Neural progenitor cell (in vitro differentiated cells): ENCODE results near the gene FGFRL1. TPM values are rescaled to one million over a fixed set of nuclear protein-coding genes. Genes with fewer than 3 reads are reported as not detected.
A peak's percentile ranks its signal among the peaks of the same experiment; 100 is the strongest.

Experiments
- DNase-seq: peaks from one replicate; pipeline ENCODE4 v3.0.0-alpha.2; 2016; ENCODE audit warnings: low spot score
- H2AFZ ChIP-seq: fragments of 200-600 bp; sonication (generic); replicated peaks from 2 replicates; pipeline ENCODE4 v1.6.1; 2016; ENCODE audit warnings: antibody characterized with exemption
- H3F3A ChIP-seq: fragments of 200-600 bp; sonication (generic); 2 replicates; pipeline ENCODE4 v1.6.1; 2016; ENCODE audit warnings: antibody characterized with exemption, low read depth
- H3K27ac ChIP-seq: fragments of 200-600 bp; sonication (generic); 2 replicates; pipeline ENCODE4 v1.5.1; 2016; ENCODE audit warnings: mild to moderate bottlenecking
- H3K27me3 ChIP-seq: fragments of 200-600 bp; sonication (generic); 2 replicates; pipeline ENCODE4 v1.6.1; 2016; ENCODE audit warnings: mild to moderate bottlenecking, moderate library complexity
- H3K36me3 ChIP-seq: fragments of 200-600 bp; sonication (generic); 2 replicates; pipeline ENCODE4 v1.5.1; 2016
- H3K4me1 ChIP-seq: fragments of 200-600 bp; sonication (generic); 2 replicates; pipeline ENCODE4 v1.6.1; 2016; ENCODE audit warnings: mixed run types
- H3K4me2 ChIP-seq: fragments of 200-600 bp; sonication (generic); 2 replicates; pipeline ENCODE4 v1.6.1; 2016
- H3K4me3 ChIP-seq: fragments of 200-600 bp; sonication (generic); 2 replicates; pipeline ENCODE4 v1.5.1; 2016
- H3K79me2 ChIP-seq: fragments of 200-600 bp; sonication (generic); 2 replicates; pipeline ENCODE4 v1.6.1; 2016; ENCODE audit warnings: low read depth
- H3K9ac ChIP-seq: fragments of 200-600 bp; sonication (generic); 2 replicates; pipeline ENCODE4 v1.6.1; 2016
- H3K9me3 ChIP-seq: fragments of 200-600 bp; sonication (generic); 2 replicates; pipeline ENCODE4 v1.5.1; 2016; ENCODE audit warnings: low read depth
- H4K20me1 ChIP-seq: fragments of 200-600 bp; sonication (generic); 2 replicates; pipeline ENCODE4 v1.6.1; 2016; ENCODE audit warnings: low read depth
- H3K27ac Mint-ChIP-seq: 3 replicates; pipeline ENCODE4 v1.8.0; 2021; ENCODE audit warnings: mixed read lengths
- H3K27me3 Mint-ChIP-seq: 2 replicates; pipeline ENCODE4 v1.8.0; 2022; ENCODE audit warnings: low read depth, mild to moderate bottlenecking, inconsistent platforms, moderate library complexity, mixed read lengths; ENCODE audit not compliant: insufficient read depth
- H3K36me3 Mint-ChIP-seq: 3 replicates; pipeline ENCODE4 v1.8.0; 2021; ENCODE audit warnings: mixed read lengths
- H3K4me1 Mint-ChIP-seq: 3 replicates; pipeline ENCODE4 v1.8.0; 2021; ENCODE audit warnings: mixed read lengths
- H3K4me3 Mint-ChIP-seq: 3 replicates; pipeline ENCODE4 v1.8.0; 2021; ENCODE audit warnings: mild to moderate bottlenecking, moderate library complexity, mixed read lengths
- H3K9me3 Mint-ChIP-seq: 3 replicates; pipeline ENCODE4 v1.8.0; 2020; ENCODE audit warnings: mixed read lengths
- CTCF ChIP-seq: fragments of 200-600 bp; sonication (generic); IDR thresholded peaks from 2 replicates; pipeline ENCODE4 v1.5.1; 2017; ENCODE audit warnings: antibody characterized with exemption, mild to moderate bottlenecking
- EZH2 ChIP-seq: fragments of 200-600 bp; sonication (generic); IDR thresholded peaks from 2 replicates; pipeline ENCODE4 v1.6.1; 2017; ENCODE audit warnings: antibody characterized with exemption, mild to moderate bottlenecking, moderate library complexity
- EZH2phosphoT487 ChIP-seq: fragments of 200-600 bp; sonication (generic); IDR thresholded peaks from 2 replicates; pipeline ENCODE4 v1.6.1; 2017; ENCODE audit warnings: antibody characterized with exemption
- total RNA-seq: library from RNA; depleted of rRNA; stranded (reverse); fragments of >200 nt; gene quantifications from 2 replicates; pipeline ENCODE4 v1.2.3, GENCODE V29; 2015; ENCODE audit warnings: low replicate concordance

FGFRL1 gene
- total RNA-seq, 1 donor from 2014 or later, result 9.6 TPM

DNA sequence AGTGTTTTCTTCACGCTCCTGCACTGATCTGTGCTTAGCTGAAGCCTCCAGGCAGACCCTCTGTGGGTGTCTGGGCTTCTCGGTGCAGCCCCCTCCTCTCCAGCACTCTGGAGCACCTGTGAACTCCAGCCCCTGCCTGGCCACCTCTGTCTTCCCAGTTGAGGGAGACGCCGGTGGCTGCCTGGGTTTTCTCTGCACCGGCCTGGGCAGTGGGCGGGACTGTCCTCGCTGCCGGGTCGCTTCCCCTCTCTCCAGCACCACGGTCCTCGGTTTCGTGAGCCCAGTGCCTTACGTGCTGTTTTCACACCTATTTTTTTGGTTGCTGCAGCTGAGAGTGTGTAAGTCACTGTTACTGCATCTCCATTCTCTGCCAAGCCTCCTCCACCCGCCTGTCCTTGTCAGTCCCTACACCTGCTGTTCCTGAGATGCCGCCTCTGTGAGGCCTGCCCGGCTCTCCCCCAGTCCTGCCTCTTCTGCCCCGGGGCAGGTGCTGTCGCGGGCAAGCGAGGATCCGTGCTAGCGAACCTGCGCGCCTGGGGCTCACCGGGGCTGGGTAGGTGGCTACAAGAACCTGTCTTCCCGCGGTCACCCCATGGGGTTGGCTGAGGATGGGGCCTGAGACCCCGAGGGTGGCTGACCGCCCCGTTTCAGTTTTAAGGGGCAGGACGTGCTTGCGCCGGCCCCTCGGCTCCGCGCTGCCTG lies 2.4 kb upstream of the FGFRL1 start:
- Mint-ChIP-seq H3K36me3 (peaks cover 2% of the 10 kb centered on the region), H3K4me1 (peaks cover 14% of the 10 kb centered on the region)

DNA sequence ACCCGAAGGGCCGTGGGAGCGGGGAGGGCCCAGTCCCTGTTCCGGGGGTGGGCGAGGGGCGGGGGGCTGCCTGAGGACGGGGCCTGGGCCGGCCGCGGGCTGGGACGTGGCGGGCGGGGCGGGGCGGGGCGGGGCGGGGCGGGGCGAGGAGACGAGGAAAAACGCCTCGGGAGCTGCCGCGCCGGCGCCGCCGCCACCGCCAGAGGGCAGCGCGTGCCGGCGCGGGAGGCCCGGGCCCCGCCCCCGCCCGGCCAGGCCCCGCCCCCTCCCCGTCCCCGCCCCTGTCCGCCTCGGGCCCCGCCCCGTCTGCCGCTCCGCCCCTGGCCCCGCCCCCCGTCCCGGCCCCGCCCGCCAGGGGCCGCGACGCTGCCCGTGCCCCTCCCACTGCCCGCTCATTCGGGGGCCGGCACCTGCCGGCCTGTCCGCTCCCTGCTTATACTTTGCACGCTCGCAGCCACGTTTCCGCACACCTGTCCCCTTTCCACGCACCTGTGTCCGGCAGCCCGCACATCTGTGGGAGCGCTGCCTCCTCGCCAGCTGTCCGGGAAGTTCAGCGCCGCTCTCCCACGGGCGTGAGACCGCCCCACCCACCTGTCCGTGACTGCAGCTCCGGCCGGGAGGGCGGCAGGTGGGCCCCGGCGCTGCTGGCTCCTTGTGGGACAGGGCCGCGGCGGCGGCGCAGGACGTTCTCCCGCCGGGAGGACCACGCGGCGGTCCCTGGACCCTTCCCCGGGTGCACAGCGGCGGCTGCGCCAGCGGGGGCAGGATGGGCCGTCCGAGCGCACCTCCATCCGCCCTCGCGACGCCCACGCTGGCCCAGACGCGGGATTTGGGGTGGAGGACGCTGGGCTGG lies 1.7 kb upstream of the FGFRL1 start:
- peaks cover 41% of the 10 kb centered on the region for H3F3A ChIP-seq
- TF ChIP-seq CTCF, result peak; percentile 35
- TF ChIP-seq EZH2phosphoT487, result no peak
- H3K4me2 ChIP-seq, result peak overlapping the region; percentile 95
- H4K20me1 ChIP-seq, result peaks cover 36% of the 10 kb centered on the region
- no peak overlapping the region for H3K9ac ChIP-seq
- H3K79me2 ChIP-seq, result no peaks in the 10 kb centered on the region
- peak overlapping the region; percentile 84 for H3K4me3 ChIP-seq
- peak overlapping the region; percentile 73 for H3K4me3 Mint-ChIP-seq
- no peak overlapping the region for H3K27ac ChIP-seq
- no peaks in the 10 kb centered on the region for H3K9me3 ChIP-seq
- peak; percentile 83 for DNase-seq
- peaks cover 50% of the 10 kb centered on the region for H3K27me3 Mint-ChIP-seq
- peak overlapping the region; percentile 97 for H2AFZ ChIP-seq
- H3K27ac Mint-ChIP-seq, result no peak overlapping the region
- H3K36me3 ChIP-seq, result no peaks in the 10 kb centered on the region
- H3K27me3 ChIP-seq, result peaks cover 75% of the 10 kb centered on the region
- peaks cover 18% of the 10 kb centered on the region for H3K4me1 Mint-ChIP-seq
- H3K36me3 Mint-ChIP-seq, result peaks cover 2% of the 10 kb centered on the region
- H3K9me3 Mint-ChIP-seq, result peaks cover 9% of the 10 kb centered on the region
- peaks cover 19% of the 10 kb centered on the region for H3K4me1 ChIP-seq

More for the DNA sequence above, 2.4 kb upstream of the FGFRL1 start:
- Histone ChIP-seq H3K79me2 (no peaks in the 10 kb centered on the region), H3K4me3 (peak overlapping the region; percentile 84), H2AFZ (peak overlapping the region; percentile 97), H3K27ac (no peak overlapping the region), H3K4me2 (peak overlapping the region; percentile 95), H3K27me3 (peaks cover 83% of the 10 kb centered on the region), H3K36me3 (no peaks in the 10 kb centered on the region), H3F3A (peaks cover 34% of the 10 kb centered on the region), H3K4me1 (peaks cover 12% of the 10 kb centered on the region), H4K20me1 (peaks cover 29% of the 10 kb centered on the region), H3K9ac (no peak overlapping the region), H3K9me3 (no peaks in the 10 kb centered on the region)
- Mint-ChIP-seq H3K4me3 (peak overlapping the region; percentile 80), H3K27me3 (peaks cover 58% of the 10 kb centered on the region), H3K27ac (no peak overlapping the region), H3K9me3 (peaks cover 9% of the 10 kb centered on the region)
- no peak for DNase-seq
- TF ChIP-seq EZH2 (no peak), EZH2phosphoT487 (peak; percentile 48), CTCF (no peak)

GRCh38 chr4:1010395-1011021 lies 918 bp upstream of the FGFRL1 start:
- Mint-ChIP-seq H3K27ac (no peak overlapping the region), H3K4me3 (peak overlapping the region; percentile 85), H3K27me3 (peaks cover 47% of the 10 kb centered on the region), H3K9me3 (peaks cover 9% of the 10 kb centered on the region), H3K36me3 (peaks cover 2% of the 10 kb centered on the region), H3K4me1 (peaks cover 18% of the 10 kb centered on the region)
- no peaks in the 10 kb centered on the region for H3K9me3 ChIP-seq
- H4K20me1 ChIP-seq, result peaks cover 44% of the 10 kb centered on the region
- peaks cover 68% of the 10 kb centered on the region for H3K27me3 ChIP-seq
- H3F3A ChIP-seq, result peaks cover 46% of the 10 kb centered on the region
- no peak for TF ChIP-seq CTCF
- TF ChIP-seq EZH2phosphoT487, result peak; percentile 86
- TF ChIP-seq EZH2, result peak; percentile 94
- H3K4me3 ChIP-seq, result peak overlapping the region; percentile 50
- H3K27ac ChIP-seq, result no peak overlapping the region
- peak overlapping the region; percentile 84 for H3K4me2 ChIP-seq
- H3K36me3 ChIP-seq, result no peaks in the 10 kb centered on the region
- no peak overlapping the region for H2AFZ ChIP-seq
- peaks cover 27% of the 10 kb centered on the region for H3K4me1 ChIP-seq
- DNase-seq, result peak; percentile 59
- no peaks in the 10 kb centered on the region for H3K79me2 ChIP-seq
- H3K9ac ChIP-seq, result no peak overlapping the region
